ENCODE data around the gene PSENEN. TPM values are rescaled to one million over a fixed set of nuclear protein-coding genes. Genes with fewer than 3 reads are reported as not detected.

Gene PSENEN
- polyA plus RNA-seq, 2 of the 4 experiments (the other 2 are of a cell fraction) = 111 to 191 TPM

GRCh38 chr19:35731779-35732405 is 13.6 kb upstream of the PSENEN start:
- no peak for ATAC-seq
- Histone ChIP-seq H3K27ac (no peak overlapping the region), H3K4me3 (no peak overlapping the region), H3K4me1 (no peaks in the 10 kb centered on the region), H3K4me2 (no peak overlapping the region), H3K9me3 (no peaks in the 10 kb centered on the region)
- ChIA-PET POLR2A (interaction anchor here (2.1 kb wide), 1 partner anchor 9 kb away, joined by 10 read pairs; no protein-coding TSS in a partner anchor), CTCF (interaction anchor here (0.8 to 2.0 kb wide), 5 partner anchors 8 to 218 kb away, joined by 3 to 7 read pairs (median 4); no protein-coding TSS in a partner anchor)
- no peak for FAIRE-seq
- DNase-seq (ENCODE audit: low read depth in 1 of 2, low spot score in 1 of 2) = no peak
- no peak for TF ChIP-seq FOXS1 (CRISPR knock-in tag; IDR thresholded peaks at IDR 0.05)
- TF ChIP-seq EHMT2 (IDR thresholded peaks at IDR 0.05; ENCODE audit: low read depth) = no peak
- no peak for TF ChIP-seq CEBPB (IDR thresholded peaks at IDR 0.05)
- no peak for TF ChIP-seq NPAS2 (CRISPR knock-in tag; IDR thresholded peaks at IDR 0.05; ENCODE audit: borderline replicate concordance)
- TF ChIP-seq MAZ (IDR thresholded peaks at IDR 0.05; ENCODE audit: borderline replicate concordance, low read depth, low read length) = no peak
- TF ChIP-seq, protein P1, sequence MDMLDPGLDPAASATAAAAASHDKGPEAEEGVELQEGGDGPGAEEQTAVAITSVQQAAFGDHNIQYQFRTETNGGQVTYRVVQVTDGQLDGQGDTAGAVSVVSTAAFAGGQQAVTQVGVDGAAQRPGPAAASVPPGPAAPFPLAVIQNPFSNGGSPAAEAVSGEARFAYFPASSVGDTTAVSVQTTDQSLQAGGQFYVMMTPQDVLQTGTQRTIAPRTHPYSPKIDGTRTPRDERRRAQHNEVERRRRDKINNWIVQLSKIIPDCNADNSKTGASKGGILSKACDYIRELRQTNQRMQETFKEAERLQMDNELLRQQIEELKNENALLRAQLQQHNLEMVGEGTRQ (IDR thresholded peaks at IDR 0.05) = no peak
- TF ChIP-seq SREBF2 (IDR thresholded peaks at IDR 0.05) = no peak
- no peak for TF ChIP-seq MAX (IDR thresholded peaks at IDR 0.05)
- no peak for TF ChIP-seq ZFP36 (IDR thresholded peaks at IDR 0.05; ENCODE audit: borderline replicate concordance, partially characterized antibody)
- TF ChIP-seq RARB (CRISPR knock-in tag; IDR thresholded peaks at IDR 0.05) = no peak
- no peak for TF ChIP-seq RFX5 (IDR thresholded peaks at IDR 0.05)
- TF ChIP-seq ESRRA (IDR thresholded peaks at IDR 0.05; ENCODE audit: borderline replicate concordance, low read length) = no peak
- TF ChIP-seq SMC3 (IDR thresholded peaks at IDR 0.05) = no peak
- TF ChIP-seq, protein P2, sequence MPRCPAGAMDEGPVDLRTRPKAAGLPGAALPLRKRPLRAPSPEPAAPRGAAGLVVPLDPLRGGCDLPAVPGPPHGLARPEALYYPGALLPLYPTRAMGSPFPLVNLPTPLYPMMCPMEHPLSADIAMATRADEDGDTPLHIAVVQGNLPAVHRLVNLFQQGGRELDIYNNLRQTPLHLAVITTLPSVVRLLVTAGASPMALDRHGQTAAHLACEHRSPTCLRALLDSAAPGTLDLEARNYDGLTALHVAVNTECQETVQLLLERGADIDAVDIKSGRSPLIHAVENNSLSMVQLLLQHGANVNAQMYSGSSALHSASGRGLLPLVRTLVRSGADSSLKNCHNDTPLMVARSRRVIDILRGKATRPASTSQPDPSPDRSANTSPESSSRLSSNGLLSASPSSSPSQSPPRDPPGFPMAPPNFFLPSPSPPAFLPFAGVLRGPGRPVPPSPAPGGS (IDR thresholded peaks at IDR 0.05) = no peak
- TF ChIP-seq, protein P3, sequence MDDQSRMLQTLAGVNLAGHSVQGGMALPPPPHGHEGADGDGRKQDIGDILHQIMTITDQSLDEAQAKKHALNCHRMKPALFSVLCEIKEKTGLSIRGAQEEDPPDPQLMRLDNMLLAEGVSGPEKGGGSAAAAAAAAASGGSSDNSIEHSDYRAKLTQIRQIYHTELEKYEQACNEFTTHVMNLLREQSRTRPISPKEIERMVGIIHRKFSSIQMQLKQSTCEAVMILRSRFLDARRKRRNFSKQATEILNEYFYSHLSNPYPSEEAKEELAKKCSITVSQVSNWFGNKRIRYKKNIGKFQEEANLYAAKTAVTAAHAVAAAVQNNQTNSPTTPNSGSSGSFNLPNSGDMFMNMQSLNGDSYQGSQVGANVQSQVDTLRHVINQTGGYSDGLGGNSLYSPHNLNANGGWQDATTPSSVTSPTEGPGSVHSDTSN (IDR thresholded peaks at IDR 0.05) = no peak
- TF ChIP-seq PHF8 (IDR thresholded peaks at IDR 0.05; ENCODE audit: borderline replicate concordance, low read depth) = no peak
- WGBS (ENCODE audit: missing lambda C conversion rate) = 94% methylated on average over 21 of the region's 21 CpGs

- FAIRE-seq = no peak
- no peaks in the 10 kb centered on the region for H3K9me3 ChIP-seq
- H3K4me2 ChIP-seq = no peak overlapping the region
- ChIA-PET CTCF (interaction anchor here (1.0 to 2.0 kb wide), 4 partner anchors 9 to 217 kb away, joined by 3 to 7 read pairs (median 5); no protein-coding TSS in a partner anchor), POLR2A (interaction anchor here (1.1 to 2.1 kb wide), 2 partner anchors 8 to 14 kb away, joined by 3 to 10 read pairs; no protein-coding TSS in a partner anchor)
- no peak for DNase-seq (ENCODE audit: low read depth in 1 of 2, low spot score in 1 of 2)
- TF ChIP-seq KDM5A (IDR thresholded peaks at IDR 0.05) = no peak
- TF ChIP-seq NR3C1 (IDR thresholded peaks at IDR 0.05) = no peak
- TF ChIP-seq, protein P2 (IDR thresholded peaks at IDR 0.05) = no peak
- no peak for TF ChIP-seq RAD21 (conservative IDR thresholded peaks at IDR 0.05 in 1 of 2, IDR thresholded peaks at IDR 0.05 in 1 of 2)
- TF ChIP-seq CBX2 (IDR thresholded peaks at IDR 0.05; ENCODE audit: borderline replicate concordance, low read depth) = no peak
- TF ChIP-seq GATA3 (IDR thresholded peaks at IDR 0.05; ENCODE audit: borderline replicate concordance) = no peak
- no peak for TF ChIP-seq CHD2 (IDR thresholded peaks at IDR 0.05; ENCODE audit: low read length, partially characterized antibody)
- TF ChIP-seq, protein P3 (IDR thresholded peaks at IDR 0.05) = no peak
- TF ChIP-seq HOXB13 (CRISPR knock-in tag; IDR thresholded peaks at IDR 0.05; ENCODE audit: low read depth) = no peak
- TF ChIP-seq HOXA7 (CRISPR knock-in tag; IDR thresholded peaks at IDR 0.05) = no peak
- TF ChIP-seq HES2 (IDR thresholded peaks at IDR 0.05) = no peak
- H3K27ac ChIP-seq = no peak overlapping the region
- ATAC-seq = no peak
- H3K4me1 ChIP-seq = no peaks in the 10 kb centered on the region
- no peak overlapping the region for H3K4me3 ChIP-seq
- WGBS (ENCODE audit: missing lambda C conversion rate) = 96% methylated on average over 25 of the region's 25 CpGs
These were observed 12.8 kb upstream of the PSENEN start for GRCh38 chr19:35732540-35733179.

All from A549 (cell line).